ENCODE measurements around the gene WDR72.
"Not testable (repeated sequence)": the region's sequence is repeated elsewhere in the genome, so short reads cannot be mapped to it uniquely, and the experiment has no call there.

The WDR72 gene

DNA sequence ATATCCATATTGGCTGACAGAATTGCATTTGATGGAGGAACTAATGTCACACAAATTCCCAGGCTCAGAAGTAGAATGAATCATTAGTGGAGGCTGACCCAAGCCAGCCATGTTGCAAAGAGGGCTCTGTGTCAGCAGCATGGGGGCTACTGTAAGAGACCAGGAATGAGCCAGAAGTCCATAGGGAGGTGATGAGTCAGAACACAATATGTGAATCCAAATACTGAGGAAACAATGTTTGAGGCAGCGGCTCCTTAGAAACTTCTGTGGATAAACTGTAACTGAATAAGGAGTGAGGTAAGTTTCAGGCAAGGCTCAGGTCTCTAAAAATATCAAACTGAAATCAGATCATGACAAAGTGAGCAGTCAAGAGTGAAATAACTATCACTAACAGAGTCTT is 170.7 kb downstream of the WDR72 start:
- no peak for DNase-seq

- peak; percentile 13 to 52 for DNase-seq
These were observed 172.7 kb downstream of the WDR72 start for GRCh38 chr15:53586799-53587198.

DNA sequence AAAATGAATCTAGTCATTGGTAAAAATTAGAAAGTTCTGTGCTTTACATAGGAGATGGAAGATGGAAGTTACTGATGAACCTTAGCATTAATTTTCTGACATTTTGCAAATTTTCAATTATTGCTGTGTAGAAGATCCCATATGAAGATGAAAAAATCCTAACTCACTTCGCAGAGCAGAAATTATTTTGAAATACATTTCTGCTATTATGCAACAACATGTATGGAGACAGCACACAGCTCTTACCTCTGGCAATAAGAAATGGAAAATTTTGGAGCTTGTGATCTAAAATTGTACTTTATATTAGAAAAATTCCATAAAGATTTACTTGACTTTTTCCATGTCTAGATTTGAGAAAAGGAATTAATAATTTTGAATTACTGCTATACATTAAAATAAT is 177.9 kb downstream of the WDR72 start:
- no peak for DNase-seq

- no peak for DNase-seq
These were observed 179.1 kb downstream of the WDR72 start for GRCh38 chr15:53580366-53580765.

GRCh38 chr15:53576841-53577240 is 182.6 kb downstream of the WDR72 start:
- DNase-seq: no peak

DNA sequence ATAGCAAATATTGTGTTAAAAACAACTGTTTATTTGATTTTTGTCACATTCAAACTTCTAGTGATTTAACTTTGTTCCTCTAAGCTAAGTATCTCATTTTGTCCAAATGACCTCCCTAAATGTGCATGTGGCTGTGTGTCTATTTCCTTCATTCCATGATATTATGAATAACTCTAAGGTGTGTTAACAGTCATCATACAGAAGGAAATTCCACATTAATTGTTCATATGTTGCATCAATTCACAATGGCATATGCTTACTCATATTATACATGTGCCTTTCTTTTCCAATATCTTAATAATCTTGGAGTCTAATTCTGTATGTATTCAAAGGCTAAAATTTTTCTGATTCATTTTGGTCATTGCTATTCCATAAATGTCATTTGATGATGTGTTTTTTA is 186.4 kb downstream of the WDR72 start:
- DNase-seq: no peak

GRCh38 chr15:53569751-53570480 is 189.5 kb downstream of the WDR72 start:
- no peak for DNase-seq

DNA sequence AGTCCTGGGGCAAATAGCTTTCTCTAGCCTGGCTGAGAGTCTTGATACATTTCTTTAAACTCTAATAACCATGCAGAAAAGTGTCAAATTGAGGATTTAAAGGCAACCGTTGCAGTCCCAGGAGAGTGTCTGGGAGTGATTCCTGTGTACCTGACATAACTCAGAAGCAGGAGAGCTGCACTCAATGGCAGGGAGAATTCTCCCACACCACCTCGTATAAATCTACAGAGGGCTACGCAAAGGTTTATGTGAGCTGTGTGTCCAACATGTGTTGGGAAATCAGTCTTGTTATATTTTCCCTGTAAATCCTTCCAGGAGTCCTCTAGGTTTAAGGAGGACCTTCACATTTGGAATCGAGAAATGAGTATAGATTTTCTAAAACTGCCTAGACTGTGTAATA is 192.6 kb downstream of the WDR72 start:
- DNase-seq: no peak

DNA sequence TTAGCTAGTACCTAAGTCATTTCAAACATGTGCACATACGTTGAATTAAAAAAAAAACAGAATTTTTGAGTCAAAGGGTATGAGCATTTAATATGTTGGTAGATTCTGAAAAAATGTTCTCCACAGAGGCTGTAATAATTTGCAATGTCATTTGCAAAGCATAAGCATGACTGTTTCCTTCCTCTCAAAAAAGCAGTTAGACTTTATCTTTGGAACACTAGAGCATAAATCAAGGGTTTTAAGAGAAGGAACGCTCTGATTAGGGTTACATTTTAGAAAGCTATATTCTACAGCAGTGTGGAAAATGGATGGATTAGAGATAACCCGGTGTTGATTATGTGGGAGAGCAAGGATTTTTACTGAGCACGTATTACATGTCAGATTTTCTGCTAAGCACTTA is 193.7 kb downstream of the WDR72 start:
- no peak for DNase-seq

- no peak for DNase-seq
These were observed 194.8 kb downstream of the WDR72 start for GRCh38 chr15:53564647-53565046.

DNA sequence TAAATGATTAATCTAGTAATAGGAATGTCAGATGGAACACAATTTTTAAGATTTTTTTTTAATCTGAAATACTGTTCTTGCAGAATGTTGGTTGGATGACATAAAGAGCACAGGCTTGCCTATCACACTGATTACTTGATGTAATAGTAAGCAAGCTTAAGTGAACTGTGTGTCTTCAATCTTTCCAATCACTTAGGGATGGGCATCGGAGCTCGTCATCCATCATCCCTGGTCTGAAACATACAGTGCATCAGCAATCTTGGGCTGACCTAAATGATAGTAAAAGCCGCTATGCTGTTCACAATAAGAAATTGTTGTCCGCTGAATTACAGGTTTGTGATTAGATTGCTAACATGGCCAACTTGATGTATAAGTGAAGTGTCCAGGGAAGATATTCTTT is 195.8 kb downstream of the WDR72 start:
- no peak for DNase-seq

DNA sequence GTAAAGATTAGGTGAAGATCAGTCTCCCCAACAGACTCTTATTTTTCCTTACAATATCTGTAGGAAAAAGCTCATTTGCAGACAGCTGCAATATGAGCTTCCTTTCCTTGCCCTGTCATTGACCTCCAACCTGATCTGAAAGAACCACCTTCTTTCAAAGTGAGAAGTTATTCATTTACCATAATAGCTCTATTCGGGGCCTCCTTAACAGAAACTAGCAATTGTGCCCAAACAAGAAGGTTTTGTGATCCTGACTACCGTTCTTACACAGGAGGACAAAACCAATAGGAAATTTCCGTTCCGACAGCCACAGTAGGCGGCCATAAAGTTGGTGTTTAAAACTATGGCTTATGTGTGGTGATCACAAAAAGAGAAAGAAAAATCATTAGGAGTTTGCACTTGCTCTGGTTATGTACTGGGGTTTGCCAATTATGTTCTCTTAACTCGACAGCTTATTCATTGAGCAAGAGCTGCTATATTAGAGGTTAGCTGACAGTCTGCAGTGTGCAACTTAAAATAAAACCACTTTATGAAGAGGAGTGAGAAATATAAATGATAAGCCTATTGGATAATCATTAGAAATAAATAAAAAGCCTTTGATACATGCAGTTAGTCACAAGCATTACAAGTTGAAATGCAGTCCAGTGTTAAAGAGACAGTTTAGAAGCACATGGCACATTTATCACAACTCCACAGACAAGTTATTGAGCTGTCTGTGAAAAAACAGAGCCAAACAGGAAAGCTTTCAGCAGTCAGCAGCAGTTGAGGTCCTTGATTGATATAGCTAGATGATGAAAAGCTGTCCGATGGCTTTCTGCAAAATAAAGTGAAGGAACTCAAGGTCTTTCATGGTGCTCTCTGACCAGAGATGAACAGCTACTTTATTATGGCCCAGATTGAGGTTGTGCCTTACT is 199.8 kb downstream of the WDR72 start:
- peak; percentile 1 to 22 for DNase-seq

- DNase-seq: no peak
These were observed 201.1 kb downstream of the WDR72 start for GRCh38 chr15:53558384-53558783.

DNA sequence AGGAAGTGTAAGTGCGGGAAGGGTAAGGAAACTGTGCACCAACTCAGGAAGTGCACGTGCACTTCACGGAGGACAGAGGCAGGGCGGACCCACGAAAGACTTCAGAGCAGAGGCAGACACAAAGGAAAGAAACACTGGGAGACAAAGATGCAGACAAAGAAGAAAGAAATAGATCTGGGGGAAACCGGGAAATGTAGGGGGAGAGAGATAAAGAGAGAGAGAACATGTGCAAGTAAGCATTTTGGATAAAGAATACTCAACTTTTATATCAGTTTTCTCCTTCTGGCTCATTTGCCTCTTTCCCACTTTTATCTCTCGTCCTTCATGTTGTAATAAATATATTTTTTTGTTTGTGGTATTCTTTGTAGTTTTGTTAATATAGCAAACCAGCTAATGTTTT is 204.2 kb downstream of the WDR72 start:
- DNase-seq: no peak

DNA sequence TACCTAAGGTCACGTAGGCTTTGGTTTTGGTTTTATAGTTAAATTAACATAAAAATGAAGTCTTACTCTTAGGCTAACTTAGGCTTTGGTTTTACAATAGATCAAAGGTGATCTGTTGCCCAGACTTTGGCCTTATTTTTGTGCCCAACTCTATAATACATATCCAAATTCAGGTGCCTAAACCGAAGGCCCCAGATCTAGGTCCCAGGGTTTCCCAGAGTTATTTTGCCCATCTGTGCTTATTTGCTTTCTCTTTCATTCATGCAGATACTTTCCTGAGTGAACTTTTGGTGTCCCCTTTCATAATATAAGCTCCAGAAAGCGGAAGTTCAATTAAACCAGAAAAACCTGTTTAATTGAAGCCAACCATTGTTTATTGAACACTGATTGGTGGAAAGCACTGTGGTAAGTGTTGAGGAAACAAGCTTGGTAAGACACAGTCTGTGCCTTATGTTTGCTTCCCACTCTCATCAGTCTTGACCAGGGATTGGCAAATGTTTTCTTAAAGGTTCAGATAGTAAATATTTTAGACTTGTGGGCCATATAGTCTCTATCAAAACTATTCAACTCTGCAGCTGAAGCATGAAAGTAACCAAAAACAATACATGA is 209.7 kb downstream of the WDR72 start:
- DNase-seq: peak; percentile 15 to 45

- DNase-seq: no peak
These were observed 211.2 kb downstream of the WDR72 start for GRCh38 chr15:53548236-53548635.

DNA sequence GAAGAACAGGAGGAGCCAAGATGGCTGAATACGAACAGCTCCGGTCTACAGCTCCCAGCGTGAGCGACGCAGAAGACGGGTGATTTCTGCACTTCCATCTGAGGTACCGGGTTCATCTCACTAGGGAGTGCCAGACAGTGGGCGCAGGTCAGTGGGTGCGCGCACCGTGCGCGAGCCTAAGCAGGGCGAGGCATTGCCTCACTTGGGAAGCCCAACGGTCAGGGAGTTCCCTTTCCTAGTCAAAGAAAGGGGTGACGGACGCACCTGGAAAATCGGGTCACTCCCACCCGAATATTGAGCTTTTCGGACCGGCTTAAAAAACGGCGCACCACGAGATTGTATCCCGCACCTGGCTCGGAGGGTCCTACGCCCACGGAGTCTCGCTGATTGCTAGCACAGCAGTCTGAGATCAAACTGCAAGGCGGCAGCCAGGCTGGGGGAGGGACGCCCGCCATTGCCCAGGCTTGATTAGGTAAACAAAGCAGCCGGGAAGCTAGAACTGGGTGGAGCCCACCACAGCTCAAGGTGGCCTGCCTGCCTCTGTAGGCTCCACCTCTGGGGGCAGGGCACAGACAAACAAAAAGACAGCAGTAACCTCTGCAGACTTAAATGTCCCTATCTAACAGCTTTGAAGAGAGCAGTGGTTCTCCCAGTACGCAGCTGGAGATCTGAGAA is 218.7 kb downstream of the WDR72 start:
- DNase-seq: not testable (repeated sequence)

DNA sequence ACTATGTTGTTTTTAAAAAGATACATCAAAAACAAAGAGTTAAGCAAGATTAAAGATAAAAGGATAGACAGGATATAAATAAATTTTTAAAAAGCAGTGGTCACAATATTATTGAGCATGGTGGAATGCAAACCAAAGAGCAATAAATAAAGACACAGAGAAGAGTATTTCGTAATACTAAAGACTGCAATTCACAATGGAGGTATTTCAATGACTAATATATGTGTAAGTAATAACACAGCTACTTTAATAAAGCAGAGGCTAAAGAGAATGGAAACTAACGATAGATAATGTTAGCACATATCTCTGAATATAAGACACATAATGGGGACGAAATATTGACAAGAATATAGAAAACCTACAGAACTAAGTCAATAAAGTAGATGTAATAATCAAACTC is 219.6 kb downstream of the WDR72 start:
- DNase-seq: no peak

- no peak for DNase-seq
These were observed 222.9 kb downstream of the WDR72 start for GRCh38 chr15:53536479-53537120.

GRCh38 chr15:53535886-53536285 is 223.6 kb downstream of the WDR72 start:
- no peak for DNase-seq

DNA sequence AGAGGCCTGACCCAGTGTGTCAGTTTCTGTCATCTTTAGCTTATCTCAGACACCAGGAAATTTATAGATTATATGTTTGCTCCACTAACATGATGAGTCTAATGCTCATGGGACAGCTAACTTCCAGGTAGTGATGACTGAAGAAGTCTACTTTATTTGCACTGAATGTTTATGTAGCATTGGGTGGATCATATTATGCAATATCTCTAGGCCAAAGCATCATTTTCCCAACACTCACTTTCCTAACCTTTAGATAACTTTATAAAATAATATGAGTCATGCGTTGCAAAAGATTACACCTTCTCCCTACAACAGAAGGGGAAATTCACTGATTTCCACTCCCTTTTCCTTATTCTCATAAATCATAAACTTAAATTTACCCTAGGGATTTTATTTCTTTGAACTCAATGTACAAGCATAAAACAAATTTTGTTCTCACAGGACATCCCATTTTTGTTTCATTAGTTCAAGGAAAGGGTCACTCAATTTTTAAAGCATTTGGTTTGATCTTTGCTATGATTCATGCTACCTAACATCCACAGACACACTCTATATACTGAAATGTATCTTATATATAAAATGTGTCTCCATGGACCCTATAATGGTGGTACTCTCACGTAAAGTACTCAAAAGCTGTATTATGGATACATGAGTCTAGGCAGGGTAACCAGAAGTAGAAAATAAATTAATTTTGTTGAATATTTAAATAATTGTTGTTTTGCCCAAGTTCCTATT is 225.2 kb downstream of the WDR72 start:
- no peak for DNase-seq

DNA sequence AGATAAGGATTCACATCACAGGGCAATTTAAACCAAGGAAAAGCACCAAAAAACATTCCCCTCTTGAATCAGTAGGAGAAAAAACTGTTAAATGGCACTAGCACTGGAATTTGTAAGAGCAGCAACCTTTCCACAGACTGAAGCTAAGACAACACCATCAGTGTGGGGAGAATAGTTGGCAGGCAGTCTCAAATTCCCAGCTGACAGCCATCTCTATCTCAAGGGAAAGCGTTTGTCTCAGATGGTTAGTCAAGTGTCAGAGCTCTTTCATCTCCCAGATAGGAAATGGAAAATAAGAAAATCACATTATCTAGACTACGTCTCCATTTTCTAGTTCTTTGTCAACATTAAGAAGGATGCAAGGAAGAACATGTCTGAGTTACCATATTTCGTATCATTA is 228.7 kb downstream of the WDR72 start:
- DNase-seq: no peak
